Measurements from ENCODE around the gene ATF4.

- TF ChIP-seq POLR2A (IDR thresholded peaks at IDR 0.05; ENCODE audit: low read depth, low read length) (no peak), POLR2AphosphoS5 (IDR thresholded peaks at IDR 0.05; ENCODE audit: low read depth, low read length) (no peak)
Measured at GRCh38 chr22:39487826-39488520, 32.4 kb upstream of the ATF4 start.

All from GM12892 (cell line).